ENCODE measurements around the gene ASCC1.
"Not testable (repeated sequence)": the region's sequence is repeated elsewhere in the genome, so short reads cannot be mapped to it uniquely, and the experiment has no call there.

Gene ASCC1

DNA sequence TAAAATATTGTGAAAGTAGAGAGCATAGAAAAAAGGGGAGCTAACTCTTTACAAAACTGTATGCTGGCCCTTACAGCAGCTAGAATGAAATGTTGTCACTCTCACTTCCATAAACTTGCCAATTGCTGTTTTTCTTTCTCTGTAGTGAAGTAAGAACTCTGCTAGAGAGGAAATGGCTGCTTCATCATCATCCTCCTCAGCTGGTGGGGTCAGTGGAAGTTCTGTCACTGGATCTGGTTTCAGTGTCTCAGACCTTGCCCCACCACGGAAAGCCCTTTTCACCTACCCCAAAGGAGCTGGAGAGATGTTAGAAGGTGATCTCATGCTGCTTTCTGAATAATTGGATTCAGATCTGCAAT, 7.6 kb upstream of the ASCC1 start:
- DNase-seq (ENCODE audit: extremely low read depth in 1 of 2, low read depth in 1 of 2) = peak in 1 of 2 donors; percentile 25

DNA sequence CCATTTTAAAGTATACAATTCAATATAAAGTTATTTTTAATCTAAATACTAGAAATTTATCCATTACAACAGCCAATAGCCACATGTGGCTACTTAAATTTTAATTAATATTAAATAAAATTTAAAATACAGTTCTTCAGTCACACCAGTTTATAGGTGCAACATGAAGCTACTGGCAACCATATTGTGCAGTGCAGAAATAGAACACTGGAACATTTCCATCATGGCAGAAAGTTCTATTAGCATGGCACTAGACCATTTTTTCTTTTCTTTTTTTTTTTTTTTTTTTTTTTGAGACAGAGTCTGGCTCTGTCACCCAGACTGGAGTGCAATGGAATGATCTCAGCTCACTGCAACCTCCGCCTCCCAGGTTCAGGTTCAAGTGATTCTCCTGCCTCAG, 5.2 kb upstream of the ASCC1 start:
- DNase-seq (ENCODE audit: extremely low read depth in 1 of 2, low read depth in 1 of 2) = no peak

DNA sequence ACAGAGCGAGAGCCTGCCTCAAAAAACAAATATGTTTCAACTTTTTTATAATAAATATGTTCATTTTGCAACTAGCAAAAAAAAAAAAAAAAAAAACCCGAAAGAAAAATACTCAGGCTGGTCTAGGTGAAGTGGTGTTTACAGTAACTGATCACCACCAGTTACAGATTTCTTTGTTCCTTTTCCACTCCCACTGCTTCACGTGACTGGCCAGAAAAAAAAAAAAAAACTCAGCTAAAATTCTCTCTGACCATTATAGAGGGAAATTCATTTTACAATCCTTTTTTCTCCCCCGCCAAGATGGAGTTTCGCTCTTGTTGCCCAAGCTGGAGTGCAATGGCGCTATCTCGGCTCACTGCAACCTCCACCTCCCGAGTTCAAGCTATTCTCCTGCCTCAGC, 4.6 kb upstream of the ASCC1 start:
- no peak for DNase-seq (ENCODE audit: extremely low read depth in 1 of 2, low read depth in 1 of 2)

DNA sequence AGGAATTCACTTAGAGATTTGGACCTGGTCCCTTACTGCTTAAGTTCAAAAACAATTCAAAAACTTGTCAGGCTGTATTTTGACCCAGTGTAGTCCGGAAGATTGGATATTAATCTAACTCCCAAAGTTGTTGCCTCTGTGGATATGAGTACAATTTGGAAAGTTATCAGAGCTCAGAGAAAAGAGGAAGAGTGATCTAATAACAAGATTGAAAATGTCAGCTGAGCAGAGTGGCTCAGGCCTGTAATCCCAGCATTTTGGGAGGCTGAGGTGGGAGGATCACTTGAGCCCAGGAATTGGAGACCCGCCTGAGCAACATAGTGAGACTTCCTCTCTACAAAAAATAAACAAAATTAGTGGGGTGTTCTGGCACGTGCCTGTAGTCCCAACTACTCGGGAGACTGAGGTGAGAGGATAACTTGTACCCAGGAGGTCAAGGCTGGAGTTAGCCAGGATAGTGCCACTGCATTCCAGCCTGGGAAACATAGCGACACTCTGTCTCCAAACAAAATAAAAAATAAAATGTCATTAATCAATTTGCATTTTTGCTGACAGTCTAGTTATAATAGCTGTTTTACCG, 3.2 kb upstream of the ASCC1 start:
- no peak for DNase-seq (ENCODE audit: extremely low read depth in 1 of 2, low read depth in 1 of 2)

DNA sequence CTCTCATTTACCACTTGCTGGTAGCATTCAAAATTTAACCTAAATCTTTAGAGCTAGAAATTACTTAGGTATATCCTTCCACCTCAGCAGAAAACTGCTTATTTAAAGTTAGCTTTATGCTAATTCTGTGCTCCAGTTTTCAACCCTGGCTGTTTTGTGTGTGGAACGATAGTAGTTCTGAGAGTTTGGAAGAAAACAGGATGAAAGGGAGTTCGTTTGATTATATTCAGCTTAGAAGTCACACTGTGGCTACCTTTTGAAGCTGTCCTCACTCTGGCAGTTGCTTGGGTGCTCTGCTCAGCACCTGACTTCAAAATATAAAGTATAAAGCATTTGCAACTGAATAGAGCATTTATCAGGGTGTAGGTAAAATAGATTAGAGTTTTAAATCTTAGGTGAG, 2.6 kb upstream of the ASCC1 start:
- no peak for DNase-seq (ENCODE audit: extremely low read depth in 1 of 2, low read depth in 1 of 2)

DNA sequence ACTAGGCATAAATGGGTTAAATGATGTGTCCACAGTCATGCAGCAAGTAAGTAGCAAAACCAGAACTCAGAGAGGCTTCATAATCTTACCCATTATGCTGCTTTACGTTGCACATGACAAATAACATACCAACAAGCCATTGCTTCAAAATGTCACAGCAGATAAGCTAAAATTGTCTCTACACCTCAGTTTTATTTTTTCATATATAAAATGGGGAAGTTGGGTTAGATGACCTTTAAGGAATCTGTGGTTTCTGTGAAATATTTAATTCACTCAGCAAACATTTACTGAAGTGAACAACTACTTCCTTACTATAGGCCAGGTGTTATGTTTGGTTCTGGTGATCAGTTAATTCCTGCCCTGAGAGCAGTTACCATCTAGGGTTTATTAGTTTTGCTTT, 2.2 kb upstream of the ASCC1 start:
- no peak for DNase-seq (ENCODE audit: extremely low read depth in 1 of 2, low read depth in 1 of 2)

DNA sequence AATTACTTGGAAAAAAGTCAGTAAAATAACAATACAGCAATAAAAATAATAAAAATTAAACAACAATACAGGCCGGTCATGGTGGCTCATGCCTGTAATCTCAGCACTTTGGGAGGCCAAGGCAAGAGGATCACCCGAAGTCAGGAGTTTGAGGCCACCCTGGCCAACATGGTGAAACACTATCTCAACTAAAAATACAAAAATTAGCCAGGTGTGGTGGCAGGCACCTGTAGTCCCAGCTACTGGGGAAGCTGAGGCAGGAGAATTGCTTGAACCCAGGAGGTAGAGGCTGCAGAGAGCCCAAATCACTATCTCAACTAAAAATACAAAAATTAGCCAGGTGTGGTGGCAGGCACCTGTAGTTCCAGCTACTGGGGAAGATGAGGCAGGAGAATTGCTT, 4.2 kb downstream of the ASCC1 start:
- DNase-seq (ENCODE audit: extremely low read depth in 1 of 2, low read depth in 1 of 2) = not testable (repeated sequence)

DNA sequence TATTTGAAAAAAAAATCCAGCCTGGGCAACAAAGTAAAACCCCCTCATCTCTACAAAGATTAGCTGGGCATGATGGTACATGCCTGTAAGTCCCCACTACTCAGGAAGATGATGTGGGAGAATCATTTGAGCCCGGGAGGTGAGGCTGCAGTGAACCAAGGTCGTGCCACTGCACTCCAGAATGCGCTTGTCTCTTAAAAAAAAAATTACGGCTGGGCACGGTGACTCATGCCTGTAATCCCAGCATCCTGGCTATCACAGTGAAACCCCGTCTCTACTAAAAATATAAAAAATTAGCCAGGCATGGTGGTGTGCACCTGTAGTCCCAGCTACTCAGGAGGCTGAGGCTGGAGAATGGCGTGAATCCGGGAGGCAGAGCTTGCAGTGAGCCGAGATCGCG, 4.7 kb downstream of the ASCC1 start:
- not testable (repeated sequence) for DNase-seq (ENCODE audit: extremely low read depth in 1 of 2, low read depth in 1 of 2)

DNA sequence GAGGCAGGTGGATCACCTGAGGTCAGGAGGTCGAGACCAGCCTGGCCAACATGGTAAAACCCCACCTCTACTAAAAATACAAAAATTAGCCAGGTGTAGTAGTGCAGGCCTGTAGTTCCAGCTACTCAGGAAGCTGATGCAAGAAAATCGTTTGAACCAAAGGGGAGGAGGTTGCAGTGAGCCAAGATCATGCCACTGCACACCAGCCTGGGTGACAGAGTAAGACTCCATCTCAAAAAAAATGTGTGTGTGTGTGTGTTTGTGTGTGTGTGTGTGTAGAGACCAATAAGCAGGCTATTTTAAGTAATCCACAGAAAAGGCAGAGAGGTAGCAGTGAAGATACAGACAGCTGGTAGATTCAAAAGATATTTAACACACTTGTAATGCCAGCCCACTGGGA, 7.5 kb downstream of the ASCC1 start:
- not testable (repeated sequence) for DNase-seq (ENCODE audit: extremely low read depth in 1 of 2, low read depth in 1 of 2)

DNA sequence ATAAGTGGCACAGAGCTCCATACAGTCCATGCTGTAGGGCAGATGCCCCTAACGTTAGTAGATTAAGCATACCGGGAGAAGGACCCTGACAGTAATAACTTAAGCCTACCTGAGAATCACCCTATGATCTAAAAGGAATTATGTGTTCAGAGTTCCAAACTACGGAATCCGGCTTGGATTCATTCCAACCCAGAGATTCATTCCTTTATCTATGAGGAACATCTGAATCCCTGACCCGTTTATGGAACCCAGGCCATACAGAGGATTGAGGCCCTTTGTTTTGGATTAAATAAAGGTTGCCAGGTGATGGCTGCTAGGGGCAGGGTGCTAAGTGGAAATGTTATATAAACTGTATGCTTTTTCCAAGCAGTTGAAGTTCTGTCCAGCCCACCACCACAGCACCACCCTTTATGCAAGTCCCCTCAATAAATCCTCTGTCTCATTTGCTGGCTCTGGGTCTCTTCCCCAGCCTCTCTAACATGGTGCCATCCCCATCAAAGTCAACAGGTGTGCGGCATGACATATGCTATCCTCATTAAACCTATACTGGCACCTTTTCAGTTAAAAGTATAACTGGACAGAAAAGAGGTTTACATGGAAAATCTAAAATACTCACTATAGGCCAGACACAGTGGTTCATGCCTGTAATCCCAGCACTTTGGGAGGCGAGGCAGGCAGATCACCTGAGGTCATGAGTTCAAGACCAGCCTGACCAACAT, 9.4 kb downstream of the ASCC1 start:
- DNase-seq (ENCODE audit: extremely low read depth in 1 of 2, low read depth in 1 of 2) = no peak

DNA sequence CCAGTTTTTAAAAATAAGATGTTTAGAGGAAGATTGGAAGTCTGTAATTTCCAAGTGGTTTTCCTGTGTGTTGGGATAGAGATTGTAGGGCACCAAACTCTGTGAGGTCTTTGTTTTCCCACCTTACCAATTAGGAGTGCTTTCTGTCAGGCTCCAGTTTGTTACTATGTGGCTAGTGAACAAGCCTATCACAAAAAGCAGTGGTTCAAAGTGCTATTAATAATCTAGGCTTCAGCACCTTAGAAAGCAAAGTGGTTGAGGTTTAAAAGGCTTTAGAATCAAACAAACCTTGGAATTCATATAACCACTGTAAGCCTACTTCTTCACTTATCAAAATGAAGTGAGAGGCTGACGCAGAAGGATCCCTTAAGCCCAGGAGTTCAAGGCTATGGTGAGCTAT, 11.4 kb downstream of the ASCC1 start:
- DNase-seq (ENCODE audit: extremely low read depth in 1 of 2, low read depth in 1 of 2) = no peak

DNA sequence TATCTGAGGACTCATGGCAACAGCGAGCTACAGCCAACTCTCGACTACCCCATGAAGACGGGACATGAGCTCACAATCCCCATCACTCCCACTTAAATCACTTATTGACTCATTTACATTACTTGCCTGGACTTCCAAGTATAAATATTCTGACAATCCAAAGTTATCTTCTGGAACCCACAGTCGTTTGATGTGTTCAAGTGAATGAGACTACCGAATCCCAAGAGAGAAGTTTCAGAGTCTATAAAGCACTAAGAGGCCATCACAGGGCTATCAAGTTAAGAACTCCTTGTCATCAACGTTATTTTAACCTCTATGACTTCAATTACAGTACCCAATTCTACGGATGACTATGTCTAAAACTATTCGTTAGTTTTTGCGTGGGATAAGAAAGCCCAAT, 11.8 kb downstream of the ASCC1 start:
- no peak for DNase-seq (ENCODE audit: extremely low read depth in 1 of 2, low read depth in 1 of 2)

DNA sequence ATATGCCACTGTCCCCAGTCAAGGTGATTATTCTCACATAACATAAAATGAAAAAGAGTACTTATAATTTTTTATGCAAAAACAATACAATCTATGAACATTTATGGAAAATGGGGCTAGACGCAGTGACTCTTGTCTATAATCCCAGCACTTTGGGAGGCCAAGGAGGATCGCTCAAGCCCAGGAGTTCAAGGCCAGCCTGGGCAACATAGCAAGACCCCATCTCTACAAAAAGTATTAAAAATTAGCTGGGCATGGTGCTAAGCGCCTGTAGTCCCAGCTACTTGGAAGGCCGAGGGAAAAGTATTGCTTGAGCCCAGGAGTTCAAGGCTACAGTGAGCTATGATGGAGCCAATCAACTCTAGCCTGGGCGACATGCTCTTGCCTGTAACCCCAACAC, 14.8 kb downstream of the ASCC1 start:
- DNase-seq (ENCODE audit: extremely low read depth in 1 of 2, low read depth in 1 of 2) = no peak

DNA sequence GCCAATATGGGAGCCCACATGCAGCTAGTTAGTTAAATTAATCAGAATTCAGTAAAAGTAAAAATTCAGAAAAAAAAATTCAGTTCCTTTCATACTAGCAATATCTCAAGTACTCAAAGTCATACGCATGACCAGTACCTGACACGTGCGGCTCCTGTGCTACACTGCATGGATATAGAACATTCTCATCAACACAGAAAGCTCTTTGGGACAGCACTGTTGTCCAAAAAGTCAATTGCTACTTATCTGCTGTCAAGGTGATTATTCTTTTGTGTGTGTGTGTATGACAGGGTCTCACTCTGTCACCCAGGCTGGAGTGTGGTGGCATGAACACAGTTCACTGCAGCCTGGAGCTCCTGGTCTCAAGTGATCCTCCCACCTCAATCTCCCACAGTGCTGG, 15.2 kb downstream of the ASCC1 start:
- no peak for DNase-seq (ENCODE audit: extremely low read depth in 1 of 2, low read depth in 1 of 2)

DNA sequence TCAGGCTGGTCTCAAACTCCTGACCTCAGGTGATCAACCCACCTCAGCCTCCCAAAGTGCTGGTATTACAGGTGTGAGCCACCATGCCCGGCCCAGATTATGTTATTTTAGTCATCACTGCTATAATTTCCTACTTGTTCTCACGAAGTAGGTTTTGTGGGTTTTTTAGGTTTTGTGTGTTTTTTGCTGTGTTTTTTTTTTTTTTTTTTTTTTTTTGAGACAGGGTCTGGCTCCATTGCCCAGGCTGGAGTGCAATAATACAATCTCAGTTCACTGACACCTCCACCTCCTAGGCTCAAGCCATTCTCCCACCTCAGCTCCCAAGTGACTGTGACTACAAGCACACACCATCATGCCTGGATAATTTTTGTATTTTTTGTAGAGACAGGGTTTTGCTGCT, 21.1 kb downstream of the ASCC1 start:
- DNase-seq (ENCODE audit: extremely low read depth in 1 of 2, low read depth in 1 of 2) = no peak

DNA sequence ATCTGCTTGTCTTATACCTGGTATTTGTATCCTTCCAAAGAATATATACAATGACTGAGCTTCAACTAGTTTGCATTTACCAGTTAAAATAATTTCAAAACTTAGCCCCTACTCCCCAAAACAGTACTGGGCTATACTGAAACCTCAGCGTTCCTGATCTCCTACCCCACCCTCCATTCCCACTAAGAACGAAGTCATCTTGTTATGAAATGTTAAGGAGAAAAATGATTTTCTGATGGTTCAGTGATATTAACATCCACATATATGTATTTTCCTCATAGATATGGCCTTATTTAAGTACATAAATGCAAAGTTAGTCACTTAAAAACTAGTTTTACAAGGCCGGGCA, 29.1 kb downstream of the ASCC1 start:
- no peak for DNase-seq (ENCODE audit: extremely low read depth in 1 of 2, low read depth in 1 of 2)

DNA sequence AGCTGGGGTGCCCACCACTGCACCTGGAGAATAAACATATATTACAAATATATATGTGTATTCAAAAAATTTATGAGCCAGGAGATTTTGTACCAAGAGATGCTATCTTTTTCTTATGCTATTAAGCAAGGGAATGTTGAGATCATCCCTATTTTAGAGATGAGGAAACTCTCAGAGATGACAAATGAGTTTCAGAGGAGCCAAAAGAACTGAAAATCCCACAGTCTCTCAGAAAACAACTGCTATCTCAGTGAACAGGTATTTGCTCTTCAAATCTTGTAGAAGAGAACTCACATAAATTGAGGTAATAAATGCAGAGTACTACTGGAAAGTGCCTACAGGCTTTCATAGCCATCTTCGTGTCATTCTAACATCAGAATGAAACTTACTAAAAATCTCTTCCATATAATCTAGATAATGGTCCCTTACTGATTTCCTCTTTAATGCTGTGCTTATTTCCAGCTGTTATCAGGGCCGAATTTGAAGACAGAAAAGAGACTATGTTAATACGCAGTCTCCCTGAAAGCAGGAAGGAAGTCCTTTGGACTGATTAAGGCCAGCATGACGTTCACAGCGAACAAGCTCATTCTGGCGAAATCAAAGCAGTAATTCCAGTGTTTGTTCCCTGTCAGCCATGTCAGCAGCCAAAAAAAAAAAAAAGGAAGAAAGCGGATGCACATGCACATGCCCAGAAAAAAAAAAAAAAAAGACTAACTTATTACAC, 29.7 kb downstream of the ASCC1 start:
- DNase-seq (ENCODE audit: extremely low read depth in 1 of 2, low read depth in 1 of 2) = no peak

DNA sequence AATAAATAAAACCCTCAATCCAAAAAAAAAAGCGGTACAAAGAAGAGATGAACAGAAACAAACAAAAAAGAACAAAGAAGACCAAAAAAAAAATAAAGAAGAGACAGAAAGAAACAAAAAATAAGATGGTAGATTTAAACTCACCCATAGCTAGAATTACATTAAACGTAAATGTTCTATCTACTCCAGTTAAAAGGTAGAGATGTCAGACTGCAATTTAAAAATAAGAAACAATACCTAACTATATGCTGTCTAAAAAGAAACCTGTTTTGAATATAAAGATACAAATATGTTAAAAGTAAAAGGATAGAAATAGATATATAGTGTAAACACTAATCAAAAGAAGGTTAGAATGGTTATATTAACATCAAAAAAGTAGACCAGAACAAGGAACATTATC, 31.9 kb downstream of the ASCC1 start:
- no peak for DNase-seq (ENCODE audit: extremely low read depth in 1 of 2, low read depth in 1 of 2)

DNA sequence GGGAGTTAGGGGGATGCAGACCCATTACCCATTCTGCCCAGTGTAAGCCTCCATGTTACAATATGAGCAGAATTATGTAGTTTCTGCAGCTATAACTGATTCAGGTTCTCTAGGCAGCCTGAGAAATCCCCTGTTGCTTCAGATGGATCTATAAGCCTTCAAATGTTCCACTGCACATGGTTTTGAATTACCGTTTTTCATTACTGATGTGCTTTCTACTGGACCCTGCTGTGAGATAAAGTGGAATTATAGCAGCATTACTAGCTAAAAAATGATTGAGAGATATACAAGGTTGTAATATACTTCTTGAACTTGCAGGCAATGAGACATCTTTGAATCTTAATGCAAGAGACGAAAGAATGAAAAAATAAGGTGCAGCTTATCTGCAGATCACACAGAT, 38.6 kb downstream of the ASCC1 start:
- DNase-seq (ENCODE audit: extremely low read depth in 1 of 2, low read depth in 1 of 2) = no peak

DNA sequence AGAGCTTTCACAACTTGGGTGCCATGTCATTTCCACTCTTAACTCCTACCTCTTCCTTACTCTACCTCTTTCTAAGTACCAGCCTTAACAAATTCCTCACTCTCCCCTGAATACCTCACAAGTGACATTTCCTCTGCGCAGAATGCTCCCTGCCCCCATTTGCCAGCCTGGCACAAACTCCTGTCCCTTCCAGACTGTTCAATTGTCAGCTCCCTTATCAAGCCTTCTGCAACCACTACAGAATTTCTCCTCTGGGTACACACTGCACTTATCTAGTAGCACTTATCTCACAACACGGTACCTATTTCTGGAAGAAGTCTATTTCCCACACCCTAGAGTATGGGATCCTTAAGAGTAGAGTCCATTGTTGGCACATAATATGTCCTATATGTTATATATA, 39.4 kb downstream of the ASCC1 start:
- DNase-seq (ENCODE audit: extremely low read depth in 1 of 2, low read depth in 1 of 2) = no peak

DNA sequence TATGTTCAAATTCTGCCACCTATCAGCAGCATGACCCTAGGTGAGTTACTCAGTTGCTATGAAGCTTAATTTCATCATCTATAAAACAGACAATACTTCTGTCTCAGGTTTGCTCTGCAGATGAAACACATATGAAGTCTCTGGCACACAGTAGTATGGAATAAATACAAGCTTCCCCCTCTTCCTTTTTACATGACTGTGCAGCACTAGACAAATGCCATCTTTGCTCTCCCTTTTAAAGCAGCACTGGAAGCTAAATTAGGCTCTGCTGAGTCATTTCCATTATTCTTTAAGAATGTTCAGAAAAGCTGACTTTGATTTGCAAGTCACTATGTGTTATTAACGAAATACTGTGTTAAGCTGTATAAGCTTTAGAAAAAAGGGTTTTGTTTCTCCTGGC, 40.9 kb downstream of the ASCC1 start:
- no peak for DNase-seq (ENCODE audit: extremely low read depth in 1 of 2, low read depth in 1 of 2)

DNA sequence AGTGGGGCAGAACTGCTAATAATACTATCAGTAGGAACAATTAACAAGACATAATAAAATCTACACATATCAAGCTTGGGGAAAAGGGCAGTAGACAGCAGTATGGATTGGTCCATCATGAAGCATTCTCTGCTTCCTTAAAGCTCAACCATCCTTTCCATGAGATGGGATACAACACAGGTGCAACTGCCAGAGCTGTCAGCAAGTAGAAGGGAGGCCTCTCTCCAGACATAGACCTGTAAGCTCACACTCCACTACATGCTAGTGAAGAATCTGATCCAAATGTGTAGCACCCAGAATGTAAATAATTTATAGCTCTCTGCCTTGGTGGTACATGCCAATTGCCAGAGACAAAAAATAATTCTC, 41.8 kb downstream of the ASCC1 start:
- DNase-seq (ENCODE audit: extremely low read depth in 1 of 2, low read depth in 1 of 2) = no peak
